ENCODE measurements around the gene TTC8.

TTC8 gene

DNA sequence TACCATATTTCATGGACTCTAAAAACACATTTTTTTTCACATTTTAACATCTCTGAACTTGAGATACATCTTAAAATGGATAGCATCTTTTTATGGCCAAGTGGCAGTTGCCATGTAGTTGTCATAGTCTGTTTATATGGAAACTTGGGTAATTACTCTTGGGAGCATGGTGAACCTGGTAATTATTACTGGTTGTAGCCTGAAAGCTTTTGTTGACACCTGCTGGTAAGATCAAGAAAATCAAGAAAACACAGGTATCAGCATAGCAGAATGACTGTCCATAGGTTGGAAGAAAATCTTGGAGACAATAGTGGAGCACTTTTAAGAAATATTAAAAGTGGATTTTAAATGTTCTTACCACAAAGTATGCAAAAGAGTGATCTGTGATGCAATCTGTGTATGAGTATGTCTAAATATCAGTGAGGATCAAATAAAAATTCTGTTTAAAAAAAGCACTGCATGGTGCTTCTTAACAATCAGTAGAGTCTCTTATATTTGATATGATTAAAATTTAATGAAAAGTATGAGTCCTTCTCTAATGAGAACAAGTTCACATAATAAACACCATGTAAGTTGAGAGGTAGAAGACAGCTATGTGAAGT, 44.2 kb downstream of the TTC8 start:
- DNase-seq (ENCODE audit: low read depth): no peak

DNA sequence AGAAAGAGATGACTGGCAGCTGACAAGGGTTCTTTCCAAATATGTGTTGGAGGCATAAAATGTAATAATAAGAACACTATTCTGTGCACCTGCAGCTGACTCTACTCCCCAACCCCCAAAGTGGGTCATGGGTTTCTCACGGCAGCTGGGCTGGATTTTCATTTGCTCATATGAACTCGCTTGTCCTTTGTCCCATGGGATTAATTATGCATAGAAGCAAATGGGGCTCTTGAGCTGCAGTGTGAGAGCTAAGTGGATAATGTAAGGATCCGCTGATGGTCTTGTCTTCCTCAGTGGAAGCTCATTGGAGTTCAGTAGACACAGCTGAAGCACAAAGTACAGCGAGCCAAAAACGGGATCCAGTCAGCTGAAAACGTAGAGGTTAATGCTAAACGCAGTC, 46.3 kb downstream of the TTC8 start:
- DNase-seq (ENCODE audit: low read depth): no peak

DNA sequence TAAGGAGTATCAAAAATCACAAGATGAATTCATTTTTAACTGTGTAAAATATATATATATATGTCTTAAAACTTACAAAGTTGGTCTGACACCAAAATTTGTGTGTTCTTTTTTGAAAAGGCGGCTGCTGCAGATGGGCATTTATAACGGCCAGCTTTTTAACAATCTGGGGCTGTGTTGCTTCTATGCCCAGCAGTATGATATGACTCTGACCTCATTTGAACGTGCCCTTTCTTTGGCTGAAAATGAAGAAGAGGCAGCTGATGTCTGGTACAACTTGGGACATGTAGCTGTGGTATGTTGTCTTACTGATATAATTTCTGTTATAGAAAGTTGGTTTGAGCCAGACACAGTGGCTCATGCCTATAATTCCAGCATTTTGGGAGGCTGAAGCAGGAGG, 47.0 kb downstream of the TTC8 start:
- DNase-seq (ENCODE audit: low read depth): no peak

DNA sequence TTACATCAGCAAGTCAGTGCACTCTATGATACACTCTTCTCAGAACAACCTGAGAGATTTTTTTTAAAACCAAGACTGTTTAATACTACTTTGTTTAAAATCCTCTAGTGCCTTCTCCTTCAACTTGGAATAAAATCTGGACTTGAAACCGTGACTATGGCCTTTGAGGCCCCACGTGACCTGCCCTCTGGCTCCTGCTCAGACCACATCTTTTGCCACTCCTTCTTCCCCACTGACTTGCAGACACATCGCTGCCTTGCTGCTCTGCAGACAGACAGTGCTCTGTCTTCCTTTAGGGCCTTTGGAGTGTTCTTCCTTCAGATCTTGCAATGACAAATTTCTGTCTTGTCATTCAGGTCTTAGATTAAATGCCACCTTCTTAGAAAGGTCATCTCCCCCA, 48.5 kb downstream of the TTC8 start:
- no peak for DNase-seq (ENCODE audit: low read depth)

DNA sequence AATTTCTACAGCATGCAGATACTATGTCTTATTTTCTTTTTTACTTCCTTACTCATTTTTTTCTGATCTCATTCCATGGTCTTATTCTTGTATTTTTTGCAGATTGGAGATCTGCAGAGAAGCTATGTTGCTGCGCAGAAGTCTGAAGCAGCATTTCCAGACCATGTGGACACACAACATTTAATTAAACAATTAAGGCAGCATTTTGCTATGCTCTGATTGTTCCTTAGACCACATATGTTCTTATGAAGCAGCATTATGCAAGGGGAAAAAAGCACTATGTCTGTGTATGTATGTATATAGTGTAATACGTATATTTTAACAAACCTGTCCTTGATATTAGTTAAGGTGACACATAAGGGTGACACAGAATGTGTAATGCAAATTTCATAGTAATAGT, 52.7 kb downstream of the TTC8 start:
- no peak for DNase-seq (ENCODE audit: low read depth)

DNA sequence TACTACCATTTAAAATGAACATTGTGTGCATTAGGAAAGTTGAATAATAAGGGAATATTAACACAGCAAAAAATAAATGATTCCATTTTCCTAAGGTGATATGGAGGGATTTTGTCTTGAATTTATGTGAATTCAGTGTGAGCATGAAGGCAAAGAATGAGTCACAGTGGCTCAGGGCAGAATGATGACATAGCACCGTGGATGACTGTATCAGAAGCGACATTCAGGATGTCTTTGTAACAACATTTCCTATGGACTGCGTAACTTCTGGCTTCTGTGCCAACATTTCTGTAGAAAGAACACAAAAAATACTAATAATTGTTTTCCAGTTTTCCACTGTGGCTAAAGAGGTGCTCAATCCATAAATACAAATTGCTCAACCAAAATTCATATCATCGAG, 54.6 kb downstream of the TTC8 start:
- DNase-seq (ENCODE audit: low read depth): no peak

DNA sequence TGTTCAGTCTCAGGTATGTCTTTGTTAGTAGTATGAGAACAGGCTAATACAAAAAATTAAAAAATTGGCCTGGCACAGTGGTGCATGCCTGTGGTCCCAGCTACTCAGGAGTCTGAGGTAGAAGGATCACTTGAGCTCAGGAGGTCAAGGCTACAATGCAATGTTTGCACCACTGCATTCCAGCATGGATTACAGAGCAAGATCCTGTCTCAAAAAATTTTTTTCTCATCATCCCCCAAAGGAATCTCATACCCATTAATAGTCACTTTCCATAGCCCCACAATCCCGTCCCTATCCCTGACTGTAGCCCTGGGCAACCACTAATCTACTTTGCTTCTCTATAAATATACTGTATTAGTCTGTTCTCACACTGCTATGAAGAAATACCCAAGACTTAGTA, 57.8 kb downstream of the TTC8 start:
- DNase-seq (ENCODE audit: low read depth): no peak

DNA sequence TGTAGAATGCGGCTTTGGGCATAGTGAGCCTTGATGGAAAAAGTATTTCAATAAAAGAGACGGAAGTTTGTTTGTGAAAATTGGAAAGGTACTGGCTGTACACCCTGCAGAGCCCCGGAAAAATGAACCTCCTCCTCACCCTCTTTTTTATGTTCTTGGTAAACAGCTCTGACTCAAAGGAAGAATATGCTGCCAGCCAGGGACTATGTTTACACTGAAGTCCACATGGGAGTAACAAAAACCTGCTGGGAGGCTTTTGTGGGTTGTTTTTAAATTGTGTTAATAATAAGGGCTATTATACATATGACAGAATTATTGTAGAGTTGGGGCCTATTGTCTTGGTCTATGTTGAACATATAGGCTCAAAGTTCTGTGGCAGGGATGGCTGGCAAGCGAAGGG, 70.7 kb downstream of the TTC8 start:
- DNase-seq (ENCODE audit: low read depth): no peak

DNA sequence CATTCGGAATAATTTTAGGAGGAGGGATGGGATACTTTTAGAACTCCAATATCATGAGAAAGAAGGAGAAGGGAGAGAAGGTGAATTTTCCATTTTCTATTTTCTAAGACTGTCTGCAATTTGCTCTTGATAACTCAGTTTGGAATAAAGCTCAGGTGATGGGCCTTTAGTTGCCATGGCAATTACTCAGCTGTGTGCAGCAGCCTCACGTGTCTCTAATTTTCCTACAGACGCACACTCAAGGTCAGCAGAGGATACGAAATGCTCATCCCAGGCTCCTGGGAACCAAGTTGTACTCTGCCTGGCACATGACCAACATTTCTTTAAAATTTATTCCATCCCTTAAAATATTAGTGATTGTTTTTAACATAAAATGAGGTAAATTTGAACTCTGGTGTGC, 76.7 kb downstream of the TTC8 start:
- DNase-seq (ENCODE audit: low read depth): no peak

DNA sequence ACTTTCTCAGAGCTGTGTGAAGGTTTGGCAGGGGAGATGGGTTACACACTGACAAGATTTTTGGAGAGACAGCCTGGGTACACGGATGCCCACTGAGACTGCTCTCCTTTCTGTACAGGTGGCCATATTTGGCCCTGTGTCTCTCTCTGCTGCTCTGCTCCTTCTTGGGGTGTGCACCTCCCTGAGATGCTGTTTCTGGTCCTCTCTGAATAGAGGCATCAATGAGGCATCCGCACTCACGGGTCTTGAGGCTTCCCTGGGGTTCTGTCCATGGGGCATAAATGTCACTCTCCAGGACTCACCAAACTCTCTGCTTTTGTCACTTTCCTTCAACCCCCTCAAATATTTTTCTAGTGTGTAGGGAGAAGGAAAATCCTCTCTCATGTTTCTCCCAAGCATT, 77.5 kb downstream of the TTC8 start:
- no peak for DNase-seq (ENCODE audit: low read depth)

DNA sequence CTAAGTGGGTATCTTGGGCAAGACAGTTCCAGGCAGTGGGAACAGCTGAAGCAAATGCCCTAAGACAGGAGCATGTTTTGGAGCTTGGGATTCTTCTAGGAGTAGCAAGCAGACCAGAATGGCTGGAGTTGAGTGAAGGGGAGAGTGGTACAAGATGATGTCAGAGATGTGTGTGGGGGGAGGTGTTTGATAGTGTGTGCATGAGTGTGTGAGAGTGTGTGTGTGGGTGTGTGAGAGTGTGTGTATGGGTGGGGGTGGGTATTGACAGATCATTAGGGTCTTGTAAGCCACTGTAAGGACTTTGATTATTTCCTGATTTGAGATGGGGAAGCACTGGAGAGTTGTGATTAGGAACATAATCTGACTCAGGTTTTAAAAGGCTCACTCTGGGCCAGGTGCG, 78.4 kb downstream of the TTC8 start:
- no peak for DNase-seq (ENCODE audit: low read depth)

DNA sequence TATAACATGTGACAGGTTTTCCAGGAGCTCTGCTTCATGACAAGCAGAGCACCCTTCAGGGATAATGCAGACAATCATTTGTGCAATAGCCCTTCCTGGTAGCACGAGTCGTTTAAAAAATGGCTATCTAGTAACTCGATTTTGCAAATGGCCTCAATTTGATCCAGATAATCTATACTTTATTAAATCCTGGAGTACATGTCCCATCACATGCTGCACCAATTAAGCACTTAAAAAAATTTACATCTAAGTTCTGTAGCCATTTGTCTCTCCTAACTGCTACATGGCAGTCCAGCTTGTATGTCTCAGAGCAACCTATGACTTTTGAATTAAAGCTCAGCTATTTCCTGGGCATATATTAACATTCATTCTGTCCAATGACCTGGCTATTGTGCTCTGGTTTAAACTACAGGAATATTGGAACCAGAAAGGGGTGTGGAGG, 79.8 kb downstream of the TTC8 start:
- no peak for DNase-seq (ENCODE audit: low read depth)

DNA sequence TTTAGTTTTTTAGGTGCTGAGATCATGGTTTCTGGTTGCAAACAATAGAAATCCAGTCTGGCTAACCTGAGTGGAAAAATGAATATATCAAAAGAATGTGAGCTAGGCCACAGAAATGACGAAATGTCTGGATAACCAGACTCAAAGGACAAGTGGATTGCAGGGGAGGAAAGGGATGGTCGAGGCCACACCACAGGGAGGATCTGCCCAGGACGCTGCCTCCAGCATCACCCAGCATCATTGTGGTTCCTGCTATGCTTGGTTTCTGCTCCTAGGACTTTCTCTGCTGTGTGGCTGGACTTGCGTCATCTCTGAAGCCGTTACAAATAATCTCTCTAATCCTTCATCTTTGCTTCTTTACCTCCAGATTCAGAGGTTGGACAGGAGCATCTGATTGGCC, 80.4 kb downstream of the TTC8 start:
- no peak for DNase-seq (ENCODE audit: low read depth)

DNA sequence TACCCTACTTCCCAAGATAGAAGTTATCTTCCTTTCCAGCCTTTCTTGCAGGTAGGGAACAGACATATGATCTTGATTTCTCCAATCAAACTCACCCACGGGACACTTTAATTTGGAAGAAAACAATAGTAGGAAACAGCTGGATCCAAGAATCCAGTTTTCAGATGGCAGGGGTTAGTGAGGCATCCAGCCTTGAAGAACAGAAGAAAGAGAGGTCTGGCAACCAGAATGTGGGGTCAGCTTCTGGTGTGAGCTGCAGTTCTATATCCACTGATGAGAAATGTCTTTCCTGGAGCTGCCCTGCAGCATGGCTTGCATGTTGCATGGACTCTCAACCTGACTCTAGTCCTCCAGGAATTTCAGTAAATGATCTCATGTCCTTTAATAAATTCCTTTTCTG, 83.8 kb downstream of the TTC8 start:
- no peak for DNase-seq (ENCODE audit: low read depth)

DNA sequence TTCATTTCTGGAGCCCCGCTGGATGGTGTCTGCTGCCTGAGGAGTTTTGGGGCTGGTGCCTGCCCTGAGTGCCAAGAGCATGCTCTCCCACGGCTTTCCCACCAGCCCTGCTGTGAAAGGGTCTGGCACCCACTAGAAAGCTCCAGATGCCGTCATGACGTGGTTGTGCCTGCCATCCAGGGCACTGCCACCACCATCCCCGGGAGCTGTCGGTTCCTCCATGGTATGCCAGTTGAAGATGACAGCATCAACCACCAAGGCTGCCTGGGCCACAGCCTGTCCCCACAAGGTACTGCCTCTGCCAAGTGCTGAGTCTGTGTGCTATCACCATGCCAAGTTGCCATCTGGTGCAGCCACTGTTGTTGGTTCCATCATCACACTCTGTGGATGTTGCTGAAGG, 85.9 kb downstream of the TTC8 start:
- DNase-seq (ENCODE audit: low read depth): no peak

DNA sequence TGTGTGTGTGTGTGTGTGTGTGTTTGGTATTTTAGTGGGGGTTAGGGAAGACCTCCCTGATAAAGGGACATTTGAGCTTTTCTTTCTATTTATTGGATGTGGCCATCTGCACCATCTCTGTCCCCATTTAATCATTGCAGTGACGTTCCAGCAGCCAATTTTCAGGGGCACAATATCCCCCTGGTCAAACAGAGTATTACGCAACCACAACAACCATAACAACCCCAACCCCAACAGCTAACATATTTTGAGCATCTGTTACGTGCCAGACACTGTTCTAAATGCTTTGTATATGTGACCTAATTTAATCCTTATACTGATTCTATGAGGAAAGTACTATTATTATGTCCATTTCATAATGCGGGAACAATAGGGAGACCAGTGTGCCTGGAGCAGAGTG, 87.4 kb downstream of the TTC8 start:
- DNase-seq (ENCODE audit: low read depth): no peak

DNA sequence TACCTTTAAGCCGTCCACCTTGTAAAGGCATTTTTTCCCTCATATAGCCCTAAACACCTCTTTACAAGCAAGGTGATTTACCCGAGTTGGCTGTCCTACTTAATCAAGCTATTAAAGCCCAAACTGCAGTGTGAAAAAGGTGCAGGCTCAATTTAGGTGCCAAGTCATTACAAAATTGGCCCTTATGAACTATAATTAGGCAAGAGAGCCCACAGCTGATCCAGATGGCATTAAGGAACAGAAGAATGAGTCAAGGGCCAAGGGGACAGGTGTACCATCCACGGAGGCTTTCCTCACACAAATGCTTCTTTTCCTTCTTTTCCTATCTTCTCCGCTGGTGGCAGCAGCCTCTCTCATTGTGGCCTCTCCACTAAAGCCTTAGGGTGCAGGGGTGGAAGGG, 90.5 kb downstream of the TTC8 start:
- DNase-seq (ENCODE audit: low read depth): no peak

DNA sequence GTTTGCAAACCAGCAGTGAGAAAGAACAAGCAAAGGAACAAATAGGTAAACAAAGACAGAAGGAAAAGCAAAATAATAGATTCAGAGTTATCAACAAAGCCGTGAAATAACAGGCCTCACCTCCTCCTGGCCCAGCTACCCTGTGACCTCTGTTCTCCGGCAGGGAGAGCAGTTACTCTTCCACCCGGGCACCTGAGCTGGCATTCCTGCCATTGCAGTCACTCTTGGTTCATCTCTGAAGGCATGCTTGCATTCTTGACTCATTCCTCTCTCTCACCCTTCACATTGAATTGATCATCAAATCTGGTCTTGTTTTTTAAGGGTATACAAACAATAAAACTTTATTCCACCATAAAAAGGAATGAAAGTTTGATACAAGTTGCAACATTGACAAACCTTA, 95.1 kb downstream of the TTC8 start:
- DNase-seq (ENCODE audit: low read depth): no peak
